ENCODE results near the gene CBY3. TPM values are rescaled to one million over a fixed set of nuclear protein-coding genes. Genes with fewer than 3 reads are reported as not detected.
A peak's percentile ranks its signal among the peaks of the same experiment; 100 is the strongest.

CBY3 gene
- total and polyA plus RNA-seq, 2 of the 8 experiments (the other 6 are each of a cell fraction or from before 2014, with no cell fraction given), result 0.39 TPM

GRCh38 chr5:179699616-179700237 lies 18.9 kb upstream of the CBY3 start:
- H2AFZ ChIP-seq (ENCODE audit: low read length), result no peak overlapping the region
- 0 out of 2 replicates have a peak overlapping the region, but pooled peaks have one; percentile 33 for H2BK12ac ChIP-seq (ENCODE audit: low read depth, low read length)

More at GRCh38 chr5:179699616-179700237, 18.9 kb upstream of the CBY3 start:
- peaks cover 0 to 9% (median 2%) of the 10 kb centered on the region in 4 experiments; a peak in 3 of 7 replicates for H3K4me1 ChIP-seq (replicated peaks in 1 of 4; ENCODE audit: control insufficient read depth in 3 of 4, insufficient read depth in 4 of 4, low read length in 3 of 4)
- peak overlapping the region; percentile 7; the same call in 1 of the 2 replicates for H3K18ac ChIP-seq (ENCODE audit: extremely low read depth, low read length)
- peaks cover 27 to 57% of the 10 kb centered on the region in 2 experiments for H3K79me2 ChIP-seq (ENCODE audit: control insufficient read depth in 1 of 2, insufficient read depth in 2 of 2, low read length in 2 of 2)
- peak; percentile 40 to 68 for TF ChIP-seq POLR2A (IDR thresholded peaks at IDR 0.05; ENCODE audit: control extremely low read depth in 1 of 2, low read depth in 2 of 2, low read length in 2 of 2)
- TF ChIP-seq YY1 (IDR thresholded peaks at IDR 0.05; ENCODE audit: low read depth, low read length), result no peak
- peak; percentile 42; the same call in 1 of the 2 replicates for TF ChIP-seq TAF1 (IDR thresholded peaks at IDR 0.05; ENCODE audit: low read depth, low read length)
- TF ChIP-seq POLR2AphosphoS5 (IDR thresholded peaks at IDR 0.05; ENCODE audit: low read depth, low read length), result peak; percentile 71; the same call in 1 of the 2 replicates
- H3K23ac ChIP-seq (ENCODE audit: insufficient read length), result no peak overlapping the region
- peaks cover 3% of the 10 kb centered on the region for H3K79me1 ChIP-seq (ENCODE audit: low read depth, low read length)
- peak overlapping the region; percentile 76 for H3K4ac ChIP-seq (replicated peaks; ENCODE audit: insufficient read length, low read depth, low read length)
- peak overlapping the region; percentile 12 for H3K14ac ChIP-seq (ENCODE audit: insufficient read length)
- no peak overlapping the region for H4K8ac ChIP-seq (ENCODE audit: extremely low read depth, insufficient read depth, low read length)
- CTCF ChIA-PET (ENCODE audit: partially characterized antibody), result interaction anchor here (1.0 kb wide), 2 partner anchors 12 to 31 kb away, joined by 3 read pairs; no protein-coding TSS in a partner anchor
- DNase-seq (ENCODE audit: low read depth in 1 of 2, low spot score in 2 of 2) (no peak), FAIRE-seq (no peak)
- POLR2A ChIA-PET (ENCODE audit: partially characterized antibody), result interaction anchor here (0.9 to 6.0 kb wide), 9 partner anchors 10 to 80 kb away, joined by 4 to 60 read pairs (median 5); partner anchors contain the start of genes HNRNPH1 and MAML1
- H3K23me2 ChIP-seq (ENCODE audit: low read depth, low read length), result peaks cover 6% of the 10 kb centered on the region; the same call in 1 of the 2 replicates
- H2BK5ac ChIP-seq (ENCODE audit: low read depth, low read length), result peak overlapping the region; percentile 82
- peaks cover 0 to 8% (median 2%) of the 10 kb centered on the region in 4 experiments; a peak in 3 of 8 replicates for H3K36me3 ChIP-seq (ENCODE audit: control insufficient read depth in 2 of 4, insufficient read depth in 4 of 4, low read length in 3 of 4)
- H3K9ac ChIP-seq (replicated peaks in 1 of 4; ENCODE audit: extremely low read depth in 1 of 4, low read depth in 3 of 4, low read length in 3 of 4), result peak overlapping the region; percentile 95 to 99 (median 96)
- peak overlapping the region; percentile 82 to 96 for H3K4me2 ChIP-seq (ENCODE audit: insufficient read depth in 1 of 2, low read depth in 2 of 2, low read length in 2 of 2)
- H3K56ac ChIP-seq (replicated peaks; ENCODE audit: insufficient read length, low read depth, low read length), result no peak overlapping the region
- 20% methylated on average over 19 of the region's 19 CpGs; no CpG with 5 or more reads in 1 of the 2 experiments for WGBS, 2 experiments (ENCODE audit: extremely low coverage in 1 of 2, insufficient coverage in 1 of 2, insufficient read length in 1 of 2, insufficient replicate concordance in 2 of 2, low coverage in 1 of 2, low lambda C conversion rate in 2 of 2, missing lambda C conversion rate in 1 of 2)
- no peaks in the 10 kb centered on the region for H3K9me3 ChIP-seq (ENCODE audit: insufficient read depth in 2 of 2, low read depth in 1 of 2, low read length in 1 of 2)
- H4K20me1 ChIP-seq (replicated peaks in 1 of 2; ENCODE audit: control insufficient read depth in 1 of 2, insufficient read depth in 2 of 2, low read length in 2 of 2), result peaks cover 7 to 22% of the 10 kb centered on the region in 2 experiments
- H3K27me3 ChIP-seq (replicated peaks in 1 of 4; ENCODE audit: control insufficient read depth in 3 of 4, extremely low read depth in 1 of 4, insufficient read depth in 3 of 4, low read length in 3 of 4), result no peaks in the 10 kb centered on the region
- H3K4me3 ChIP-seq (ENCODE audit: extremely low read depth in 1 of 4, insufficient read depth in 2 of 4, low read depth in 3 of 4, low read length in 4 of 4), result peak overlapping the region; percentile 91 to 99 (median 96)
- H4K91ac ChIP-seq (replicated peaks; ENCODE audit: insufficient read length, low read length), result no peak overlapping the region
- peak overlapping the region; percentile 91 for H3K27ac ChIP-seq (ENCODE audit: low read depth, low read length)
- no peak overlapping the region for H2BK15ac ChIP-seq (ENCODE audit: low read length)
- no peak overlapping the region for H2BK120ac ChIP-seq (replicated peaks; ENCODE audit: low read depth, low read length)
- no peak overlapping the region for H2BK20ac ChIP-seq (ENCODE audit: low read length)
- no peak overlapping the region for H2AK5ac ChIP-seq (ENCODE audit: low read depth, low read length)
- H4K5ac ChIP-seq (ENCODE audit: insufficient read length, low read depth, low read length), result no peak overlapping the region
